Kidney (tissue), 11 donors: ENCODE data around the gene ARHGEF35. TPM values are rescaled to one million over a fixed set of nuclear protein-coding genes. Genes with fewer than 3 reads are reported as not detected.
"Not testable (repeated sequence)": the region's sequence is repeated elsewhere in the genome, so short reads cannot be mapped to it uniquely, and the experiment has no call there.

Experiments
- DNase-seq, 5 donors: peaks; one replicate each; pipeline ENCODE4 v3.0.0-alpha.2; 2013 to 2020
- FAIRE-seq: peaks from 2 replicates; lab custom pipeline; 2012; peaks lifted over from hg19 to GRCh38; lab: Jason Lieb, UNC
- H3K27ac ChIP-seq, 2 donors: one replicate each; pipeline ENCODE4 v1.7.0; 2013; ENCODE audit warnings: low read depth in 2 of 2, low read length in 2 of 2, inconsistent platforms in 1 of 2
- H3K27me3 ChIP-seq: one replicate; pipeline ENCODE4 v1.7.1; 2013; ENCODE audit warnings: low read length, inconsistent platforms; ENCODE audit not compliant: control insufficient read depth, insufficient read depth
- H3K36me3 ChIP-seq, 3 donors: one replicate each; pipeline versions ENCODE4 v1.7.0 to v1.7.1; 2013; ENCODE audit warnings: low read length in 3 of 3, control low read depth in 1 of 3, inconsistent platforms in 1 of 3; ENCODE audit not compliant: insufficient read depth in 3 of 3, control insufficient read depth in 2 of 3
- H3K4me1 ChIP-seq, 3 donors: one replicate each; pipeline versions ENCODE4 v1.7.0 to v1.7.1; 2013; ENCODE audit warnings: low read length in 3 of 3, inconsistent platforms in 1 of 3, low read depth in 1 of 3; ENCODE audit not compliant: control insufficient read depth in 2 of 3, insufficient read depth in 2 of 3
- H3K4me3 ChIP-seq, 3 donors: one replicate each; pipeline versions ENCODE4 v1.7.0 to v1.8.1; 2013; ENCODE audit warnings: low read length in 3 of 3, control low read depth in 1 of 3, inconsistent platforms in 1 of 3
- H3K9ac ChIP-seq, 3 donors: one replicate each; pipeline versions ENCODE4 v1.7.0 to v1.7.1; 2013; ENCODE audit warnings: low read length in 3 of 3, control low read depth in 1 of 3, inconsistent platforms in 1 of 3
- H3K9me3 ChIP-seq, 3 donors: one replicate each; pipeline versions ENCODE4 v1.7.0 to v1.7.1; 2013; ENCODE audit warnings: low read length in 3 of 3, control low read depth in 1 of 3, inconsistent platforms in 1 of 3; ENCODE audit not compliant: control insufficient read depth in 2 of 3, insufficient read depth in 1 of 3
- intact Hi-C: fragments of 100-400 bp; cut with DNase I; formaldehyde crosslinking; loops from one replicate; pipeline ENCODE4 v1.11.1; 2022
- polyA plus RNA-seq: library from polyadenylated mRNA; stranded (reverse); fragments of 350-450 nt; fragmentation: Illumina TruSeq; extraction: RNeasy Lipid Tissue Mini Kit (QIAGEN cat#74804); gene quantifications from one replicate; pipeline ENCODE4 v1.2.3, GENCODE V29; 2014; ENCODE audit warnings: low read depth, low replicate concordance; ENCODE audit not compliant: insufficient read depth
- total RNA-seq: library from RNA; stranded (reverse); fragmentation: NEBNext Ultra II Directional; extraction: Animal tissue kit (Norgen Biotek cat#: 25700); gene quantifications from one replicate; pipeline ENCODE4 v1.2.1, GENCODE V29; 2021
- donor health status: control.
- donor health status: control.
- donor health status: DM: yes; HTN: yes; CAD: no.
- donor health status: Normal renal cell carcinoma (clear cell type).

Gene ARHGEF35
- total and polyA plus RNA-seq, 2 donors from 2014 or later, result 9.5 to 22.1 TPM

DNA sequence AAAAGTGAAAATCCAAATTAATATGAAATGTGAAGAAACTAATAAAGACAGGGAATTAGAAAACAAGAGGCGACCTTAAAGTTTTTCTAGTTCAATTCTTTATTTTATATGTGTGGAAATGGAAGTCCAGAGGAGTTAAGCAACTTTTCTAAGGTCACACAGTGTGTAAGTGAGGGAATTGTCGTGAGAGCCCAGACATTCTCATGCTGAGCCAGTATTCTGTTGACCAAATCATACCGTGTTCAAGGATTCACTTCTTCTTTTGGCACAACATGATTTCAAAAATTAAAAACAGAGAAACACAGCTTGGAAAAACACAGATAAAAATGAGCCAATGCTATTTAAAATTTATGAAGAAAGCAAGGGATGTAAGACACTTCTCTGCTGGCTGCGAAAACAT lies 31.2 kb upstream of the ARHGEF35 start:
- H3K9ac ChIP-seq, DNase-seq, H3K4me1 ChIP-seq, H3K27me3 ChIP-seq, FAIRE-seq, H3K27ac ChIP-seq, H3K36me3 ChIP-seq, H3K9me3 ChIP-seq, intact Hi-C loops, H3K4me3 ChIP-seq: not testable (repeated sequence)

DNA sequence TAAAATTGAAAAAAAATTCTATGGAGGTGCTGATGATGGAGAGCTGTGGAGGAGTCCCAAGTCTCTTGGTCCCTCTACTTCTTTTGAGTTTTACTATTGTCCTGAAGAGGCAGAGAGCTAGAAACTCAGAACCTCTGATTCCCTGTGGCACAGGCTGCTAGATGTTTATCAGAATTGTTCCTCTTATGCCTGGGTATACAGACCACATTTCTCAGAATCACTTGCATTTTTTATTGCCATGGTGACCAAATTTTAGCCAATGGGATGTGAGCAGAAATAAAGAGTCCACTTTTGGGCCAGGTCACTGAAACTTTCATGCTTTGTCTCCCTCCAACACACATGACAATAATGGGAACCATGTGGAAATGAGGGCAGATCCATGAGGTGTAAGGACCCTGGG lies 28.0 kb upstream of the ARHGEF35 start:
- intact Hi-C loops, H3K4me3 ChIP-seq, H3K27me3 ChIP-seq, H3K9ac ChIP-seq, DNase-seq, H3K4me1 ChIP-seq, H3K36me3 ChIP-seq, H3K27ac ChIP-seq, H3K9me3 ChIP-seq, FAIRE-seq: not testable (repeated sequence)

DNA sequence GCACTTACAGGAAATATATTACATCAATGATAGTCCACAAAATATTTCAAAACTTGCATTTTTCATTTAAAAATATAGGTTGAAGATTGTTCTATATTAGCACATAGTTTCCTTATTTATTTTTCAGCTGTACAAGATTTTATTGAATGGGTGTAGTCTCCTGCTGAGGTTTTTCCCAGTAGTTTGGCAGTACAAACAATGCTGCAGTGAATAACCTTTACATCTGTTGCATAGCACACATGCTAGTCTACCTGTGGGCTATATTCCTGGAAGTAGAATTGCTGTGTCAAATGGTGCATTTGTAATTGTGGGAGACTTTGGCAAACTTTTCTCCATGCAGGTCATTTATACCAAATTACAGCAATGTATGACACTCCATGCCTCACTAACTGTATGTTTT lies 24.9 kb upstream of the ARHGEF35 start:
- H3K36me3 ChIP-seq, H3K27me3 ChIP-seq, H3K9ac ChIP-seq, H3K9me3 ChIP-seq, DNase-seq, H3K27ac ChIP-seq, FAIRE-seq, H3K4me3 ChIP-seq, intact Hi-C loops, H3K4me1 ChIP-seq: not testable (repeated sequence)

DNA sequence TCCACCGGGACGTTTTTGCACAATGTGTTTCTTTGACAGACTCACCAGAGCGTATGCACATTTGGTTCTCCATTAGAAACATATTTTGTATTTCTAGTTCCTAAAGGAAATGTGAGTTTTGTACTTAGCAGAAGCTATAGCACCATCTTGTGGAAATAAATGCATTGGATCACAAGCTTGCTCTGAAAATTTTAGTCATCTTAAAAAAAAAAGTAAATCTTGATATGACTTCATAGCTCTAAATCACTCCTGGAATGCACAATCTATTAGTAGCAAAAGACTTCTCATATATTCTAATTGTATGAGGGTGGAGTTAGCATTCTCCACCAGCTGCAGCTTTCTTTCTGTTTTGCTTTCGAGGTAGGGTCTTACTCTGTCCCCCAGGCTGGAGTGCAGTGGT lies 23.5 kb upstream of the ARHGEF35 start:
- intact Hi-C loops, H3K27me3 ChIP-seq, H3K27ac ChIP-seq, H3K4me1 ChIP-seq, H3K4me3 ChIP-seq, DNase-seq, H3K36me3 ChIP-seq, H3K9ac ChIP-seq, H3K9me3 ChIP-seq: not testable (repeated sequence)
- FAIRE-seq, result peak; percentile 46

DNA sequence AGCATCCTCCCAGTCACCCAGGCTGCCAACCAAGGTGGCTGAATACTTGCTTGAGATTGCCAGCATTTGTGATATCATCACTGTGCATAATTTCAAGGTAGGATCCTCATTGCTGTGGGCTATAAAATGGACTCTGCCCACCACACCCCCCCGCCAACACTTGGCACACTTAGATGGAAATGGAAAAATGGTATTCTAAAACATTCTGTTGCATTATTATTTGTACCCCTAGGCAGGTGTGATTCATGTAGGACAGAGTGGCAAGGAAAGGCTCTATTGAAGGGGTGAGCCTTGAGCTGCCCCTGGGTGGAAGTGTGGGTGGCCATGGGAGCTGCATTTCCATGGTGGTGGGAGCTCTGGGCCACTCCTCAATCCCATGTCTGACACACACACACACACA lies 22.9 kb upstream of the ARHGEF35 start:
- intact Hi-C loops, H3K27me3 ChIP-seq, H3K36me3 ChIP-seq, H3K9ac ChIP-seq, H3K9me3 ChIP-seq, H3K27ac ChIP-seq, FAIRE-seq, H3K4me3 ChIP-seq, H3K4me1 ChIP-seq: not testable (repeated sequence)
- DNase-seq, result peak in 2 of 5 donors; percentile 16 to 22

DNA sequence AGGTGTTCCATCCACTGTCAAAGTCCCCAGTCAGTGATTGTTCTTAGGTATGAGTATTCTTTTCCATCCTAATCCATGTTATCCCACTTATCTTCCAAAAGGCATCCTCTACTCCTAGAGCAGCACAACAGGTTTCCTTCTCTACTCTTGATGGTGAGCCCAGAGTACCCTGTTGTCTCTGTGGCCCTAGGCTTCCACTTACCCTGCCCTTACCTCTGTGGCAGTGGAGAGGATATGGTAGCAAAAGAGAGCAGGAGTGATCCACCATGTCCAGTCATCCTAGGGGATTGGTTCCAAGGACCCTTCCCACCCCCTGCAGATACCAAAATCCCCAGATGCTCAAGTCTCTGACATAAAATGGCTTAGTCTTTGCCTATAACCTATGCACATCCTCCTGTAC lies 21.6 kb upstream of the ARHGEF35 start:
- intact Hi-C loops, H3K36me3 ChIP-seq, FAIRE-seq: not testable (repeated sequence)

DNA sequence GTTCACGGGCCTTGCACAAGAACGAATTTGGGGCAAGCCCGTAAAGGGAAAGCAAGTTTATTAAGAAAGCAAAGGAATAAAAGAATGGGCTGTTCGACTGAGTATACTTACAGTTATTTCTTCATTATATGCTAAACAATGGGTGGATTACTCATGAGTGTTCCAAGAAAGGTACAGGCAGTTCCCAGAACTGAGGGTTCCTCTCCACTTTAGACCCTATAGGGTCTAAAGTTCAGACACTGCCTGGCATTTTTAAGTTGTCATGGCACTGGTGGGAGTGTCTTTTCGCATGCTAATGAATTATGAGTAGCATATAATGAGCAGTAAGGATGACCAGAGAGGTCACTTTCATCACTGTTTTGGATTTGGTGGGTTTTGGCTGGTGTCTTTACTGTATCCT lies 9.7 kb upstream of the ARHGEF35 start:
- FAIRE-seq, H3K36me3 ChIP-seq, H3K27me3 ChIP-seq, DNase-seq, H3K4me3 ChIP-seq, H3K27ac ChIP-seq, intact Hi-C loops, H3K9me3 ChIP-seq, H3K4me1 ChIP-seq, H3K9ac ChIP-seq: not testable (repeated sequence)

More for the DNA sequence above, 21.6 kb upstream of the ARHGEF35 start:
- not testable (repeated sequence) for H3K27me3 ChIP-seq, DNase-seq, H3K4me3 ChIP-seq, H3K9me3 ChIP-seq, H3K4me1 ChIP-seq, H3K27ac ChIP-seq, H3K9ac ChIP-seq

DNA sequence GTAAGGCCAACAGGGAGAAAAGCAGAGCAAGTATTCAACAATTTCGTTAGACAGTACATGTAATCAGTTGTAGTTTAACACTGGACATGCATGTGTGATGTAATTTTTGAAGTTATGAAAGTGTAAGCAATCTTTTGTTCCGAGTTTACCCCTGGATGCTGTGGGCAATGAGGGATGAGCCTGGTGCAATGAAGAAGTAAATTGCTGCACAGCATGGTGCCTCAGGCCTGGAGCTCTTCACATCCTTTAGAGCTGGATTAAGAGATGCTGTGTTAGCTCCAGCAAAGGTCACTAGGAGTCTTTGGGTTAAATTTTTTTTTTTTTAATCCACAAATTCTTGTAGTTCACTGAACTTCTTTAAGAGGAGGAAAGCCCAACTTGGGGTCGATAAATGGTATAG lies 7.5 kb upstream of the ARHGEF35 start:
- H3K27ac ChIP-seq, H3K9ac ChIP-seq, H3K36me3 ChIP-seq, H3K9me3 ChIP-seq, FAIRE-seq, H3K4me1 ChIP-seq, intact Hi-C loops, H3K27me3 ChIP-seq, DNase-seq, H3K4me3 ChIP-seq: not testable (repeated sequence)

DNA sequence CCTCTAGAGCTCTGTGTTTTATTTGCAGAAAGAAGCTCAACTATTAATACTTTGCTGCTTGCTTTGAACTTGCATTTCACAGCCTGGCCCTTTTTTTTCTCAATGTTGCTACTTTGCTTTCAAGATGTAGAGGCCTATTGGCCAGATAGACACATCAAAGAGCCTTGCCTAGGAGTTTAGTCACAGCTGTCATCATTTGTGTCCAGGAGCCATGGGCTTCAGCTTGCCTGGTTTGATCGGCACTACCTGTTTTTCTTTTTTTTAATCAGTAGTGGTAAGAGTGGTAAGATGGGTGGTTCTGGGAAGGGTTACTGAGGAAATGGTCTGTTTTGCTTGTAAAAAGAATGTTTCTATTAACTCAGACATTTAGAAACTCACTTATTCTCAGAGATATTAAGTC lies 6.3 kb upstream of the ARHGEF35 start:
- H3K4me1 ChIP-seq, H3K9me3 ChIP-seq, H3K27me3 ChIP-seq, FAIRE-seq, H3K4me3 ChIP-seq, DNase-seq, intact Hi-C loops, H3K9ac ChIP-seq, H3K36me3 ChIP-seq, H3K27ac ChIP-seq: not testable (repeated sequence)
